Measurements from ENCODE around the gene HNF4A.

The HNF4A gene

GRCh38 chr20:44392776-44393607, 37.5 kb downstream of the HNF4A start:
- DNase-seq: no peak

GRCh38 chr20:44393608-44394451, 38.3 kb downstream of the HNF4A start:
- DNase-seq: no peak

GRCh38 chr20:44394452-44394701, 38.9 kb downstream of the HNF4A start:
- no peak for DNase-seq

- no peak for DNase-seq
Observed at GRCh38 chr20:44394702-44395460, 39.4 kb downstream of the HNF4A start.

GRCh38 chr20:44395461-44396340, 40.2 kb downstream of the HNF4A start:
- DNase-seq: no peak

- DNase-seq: no peak
Observed at GRCh38 chr20:44396369-44397130, 41.1 kb downstream of the HNF4A start.

GRCh38 chr20:44398335-44398734, 42.8 kb downstream of the HNF4A start:
- DNase-seq: no peak

GRCh38 chr20:44399446-44399845, 43.9 kb downstream of the HNF4A start:
- no peak for DNase-seq

GRCh38 chr20:44400671-44400969, 45.1 kb downstream of the HNF4A start:
- no peak for DNase-seq

GRCh38 chr20:44400970-44401769, 45.7 kb downstream of the HNF4A start:
- DNase-seq: no peak

GRCh38 chr20:44401770-44402390, 46.4 kb downstream of the HNF4A start:
- DNase-seq: no peak

- no peak for DNase-seq
Observed at GRCh38 chr20:44402391-44403193, 47.1 kb downstream of the HNF4A start.

- DNase-seq: no peak
Observed at GRCh38 chr20:44403194-44404112, 48.0 kb downstream of the HNF4A start.

GRCh38 chr20:44404204-44405181, 49.0 kb downstream of the HNF4A start:
- DNase-seq: no peak

- no peak for DNase-seq
Observed at GRCh38 chr20:44405257-44405656, 49.8 kb downstream of the HNF4A start.

GRCh38 chr20:44405785-44406571, 50.5 kb downstream of the HNF4A start:
- DNase-seq: no peak
